Vagina (tissue), 2 donors: ENCODE measurements around the gene PRICKLE1.
A peak's percentile ranks its signal among the peaks of the same experiment; 100 is the strongest.

ENCODE experiments used
- CTCF ChIP-seq, 3 experiments: fragments of 450-650 bp in 2 of 3; fragments of 200-600 bp in 1 of 3; sonication (generic) in 1 of 3; IDR thresholded peaks; one replicate each; pipeline ENCODE4 v1.5.1; 2017 to 2019; ENCODE audit warnings: antibody characterized with exemption in 3 of 3, mild to moderate bottlenecking in 2 of 3, moderate library complexity in 2 of 3
- POLR2A ChIP-seq, 2 donors: fragments of 450-650 bp; IDR thresholded peaks; one replicate each; pipeline ENCODE4 v1.6.1; 2017; ENCODE audit warnings: antibody characterized with exemption in 2 of 2, mild to moderate bottlenecking in 2 of 2, moderate library complexity in 2 of 2
- POLR2AphosphoS5 ChIP-seq, 2 donors: sonication (generic); formaldehyde crosslinking; IDR thresholded peaks; one replicate each; pipeline ENCODE4 v1.9.0; 2017; ENCODE audit warnings: antibody characterized with exemption in 2 of 2, mild to moderate bottlenecking in 2 of 2, low read depth in 1 of 2; ENCODE audit not compliant: insufficient read depth in 1 of 2

GRCh38 chr12:42482041-42482747, 107.4 kb downstream of the PRICKLE1 start:
- no peak for TF ChIP-seq POLR2A (IDR thresholded peaks at IDR 0.05)
- TF ChIP-seq CTCF (IDR thresholded peaks at IDR 0.05) = no peak
- peak in 1 of 2 donors; percentile 54 for TF ChIP-seq POLR2AphosphoS5 (IDR thresholded peaks at IDR 0.05; ENCODE audit: insufficient read depth in 1 of 2, low read depth in 1 of 2)
